Skeletal muscle tissue (tissue), 4 donors: Measurements from ENCODE around the gene MICAL3. TPM values are rescaled to one million over a fixed set of nuclear protein-coding genes. Genes with fewer than 3 reads are reported as not detected.
"Not testable (repeated sequence)": the region's sequence is repeated elsewhere in the genome, so short reads cannot be mapped to it uniquely, and the experiment has no call there.

Source experiments
- H3K27ac ChIP-seq: one replicate; pipeline ENCODE4 v1.7.0; 2013; ENCODE audit warnings: mild to moderate bottlenecking, low read depth, low read length, inconsistent platforms
- H3K27me3 ChIP-seq, 3 donors: one replicate each; pipeline ENCODE4 v1.7.0; 2013; ENCODE audit warnings: low read length in 3 of 3; ENCODE audit not compliant: control insufficient read depth in 3 of 3, insufficient read depth in 3 of 3
- H3K36me3 ChIP-seq, 3 donors: one replicate each; pipeline ENCODE4 v1.7.0; 2013; ENCODE audit warnings: low read length in 3 of 3; ENCODE audit not compliant: control insufficient read depth in 3 of 3, insufficient read depth in 3 of 3
- H3K4me1 ChIP-seq, 3 donors: one replicate each; pipeline ENCODE4 v1.7.0; 2013; ENCODE audit warnings: low read length in 3 of 3, mild to moderate bottlenecking in 3 of 3; ENCODE audit not compliant: control insufficient read depth in 3 of 3, insufficient read depth in 3 of 3
- H3K4me3 ChIP-seq, 3 donors: one replicate each; pipeline ENCODE4 v1.7.0; 2013; ENCODE audit warnings: low read length in 3 of 3
- H3K9ac ChIP-seq, 3 donors: one replicate each; pipeline ENCODE4 v1.7.0; 2013; ENCODE audit warnings: low read length in 3 of 3, mild to moderate bottlenecking in 3 of 3, moderate library complexity in 2 of 3, low read depth in 1 of 3
- H3K9me3 ChIP-seq, 3 donors: one replicate each; pipeline ENCODE4 v1.7.0; 2013; ENCODE audit warnings: low read length in 3 of 3; ENCODE audit not compliant: control insufficient read depth in 3 of 3
- total RNA-seq: library from RNA; depleted of rRNA; stranded (reverse); fragments of >200 nt; gene quantifications from one replicate; pipeline ENCODE4 v1.2.3, GENCODE V29; 2014
- donor health status: Osteomylitis.

The MICAL3 gene
- total RNA-seq, 1 donor from 2014 or later, result 20.9 TPM

DNA sequence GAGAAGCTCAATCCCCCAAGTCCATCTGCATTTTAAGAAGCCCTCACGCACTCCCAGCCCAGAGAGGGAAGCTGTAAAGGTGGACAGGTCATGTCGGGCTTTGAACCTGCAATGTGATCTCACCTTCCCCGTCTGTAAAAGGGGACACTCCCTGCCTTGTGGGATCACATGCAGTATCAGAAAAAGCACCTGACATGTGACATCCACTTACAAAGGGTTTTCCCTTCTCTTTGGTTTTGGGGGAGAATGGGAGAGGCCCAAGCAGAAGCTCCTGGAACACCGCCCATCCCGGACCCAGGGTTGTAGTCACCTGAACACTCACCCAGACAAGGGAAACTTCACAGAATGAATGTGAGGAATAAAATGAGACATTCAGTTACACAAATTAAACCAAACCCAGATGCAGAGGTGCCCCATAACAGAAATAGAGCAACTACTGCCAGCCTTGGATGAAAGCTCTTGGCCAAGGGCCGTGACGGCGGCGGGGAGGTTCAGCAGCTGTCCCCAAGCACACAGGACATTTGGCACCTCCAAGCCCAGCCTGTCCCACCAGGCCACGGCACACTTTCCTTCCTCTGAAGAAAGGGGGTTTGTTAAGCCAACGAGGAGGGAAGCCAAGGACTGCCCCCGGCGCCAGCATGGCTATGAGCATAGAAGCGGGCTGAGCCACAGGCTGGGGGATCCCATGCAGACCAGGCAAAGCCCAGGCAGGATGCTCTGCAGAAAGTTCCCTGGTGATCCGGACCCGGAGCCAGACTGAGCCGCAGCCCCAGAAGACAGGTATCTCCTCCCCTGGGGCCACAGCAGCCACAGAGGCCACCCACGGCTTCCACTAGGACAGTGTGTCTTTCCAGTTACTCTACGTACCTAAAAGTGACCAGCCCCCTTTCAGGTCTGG, 253.9 kb downstream of the MICAL3 start:
- no peak overlapping the region for H3K4me3 ChIP-seq
- H3K9me3 ChIP-seq, result no peaks in the 10 kb centered on the region
- H3K4me1 ChIP-seq, result peaks cover 14 to 38% (median 31%) of the 10 kb centered on the region in 3 donors
- H3K9ac ChIP-seq, result no peak overlapping the region
- H3K27me3 ChIP-seq, result peaks cover 0 to 8% (median 0%) of the 10 kb centered on the region in 3 donors
- H3K36me3 ChIP-seq, result no peaks in the 10 kb centered on the region
- no peak overlapping the region for H3K27ac ChIP-seq

DNA sequence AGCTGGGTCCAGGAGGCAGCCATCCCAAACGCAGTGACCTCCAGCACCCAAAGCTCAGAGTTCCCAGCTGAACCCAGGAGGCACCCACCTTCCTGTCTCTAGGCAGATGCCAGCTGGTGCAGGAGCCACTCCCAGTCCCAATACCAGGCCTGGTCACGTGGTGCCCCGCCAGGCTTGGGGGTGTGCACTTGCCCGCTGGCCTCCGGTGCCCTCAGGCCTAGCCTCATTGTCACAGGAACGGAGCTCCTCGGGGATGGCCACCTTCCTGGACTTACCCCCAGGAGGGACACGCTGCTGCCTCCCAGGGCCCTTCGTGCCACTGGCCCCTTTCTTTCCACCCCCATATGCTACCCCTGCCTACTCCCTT, 254.7 kb downstream of the MICAL3 start:
- H3K36me3 ChIP-seq, result no peaks in the 10 kb centered on the region
- no peak overlapping the region for H3K27ac ChIP-seq
- peaks cover 0 to 8% (median 0%) of the 10 kb centered on the region in 3 donors for H3K27me3 ChIP-seq
- H3K4me1 ChIP-seq, result peaks cover 14 to 38% (median 31%) of the 10 kb centered on the region in 3 donors
- H3K9ac ChIP-seq, result peak overlapping the region in 1 of 3 donors; percentile 40
- no peak overlapping the region for H3K4me3 ChIP-seq
- no peaks in the 10 kb centered on the region for H3K9me3 ChIP-seq

DNA sequence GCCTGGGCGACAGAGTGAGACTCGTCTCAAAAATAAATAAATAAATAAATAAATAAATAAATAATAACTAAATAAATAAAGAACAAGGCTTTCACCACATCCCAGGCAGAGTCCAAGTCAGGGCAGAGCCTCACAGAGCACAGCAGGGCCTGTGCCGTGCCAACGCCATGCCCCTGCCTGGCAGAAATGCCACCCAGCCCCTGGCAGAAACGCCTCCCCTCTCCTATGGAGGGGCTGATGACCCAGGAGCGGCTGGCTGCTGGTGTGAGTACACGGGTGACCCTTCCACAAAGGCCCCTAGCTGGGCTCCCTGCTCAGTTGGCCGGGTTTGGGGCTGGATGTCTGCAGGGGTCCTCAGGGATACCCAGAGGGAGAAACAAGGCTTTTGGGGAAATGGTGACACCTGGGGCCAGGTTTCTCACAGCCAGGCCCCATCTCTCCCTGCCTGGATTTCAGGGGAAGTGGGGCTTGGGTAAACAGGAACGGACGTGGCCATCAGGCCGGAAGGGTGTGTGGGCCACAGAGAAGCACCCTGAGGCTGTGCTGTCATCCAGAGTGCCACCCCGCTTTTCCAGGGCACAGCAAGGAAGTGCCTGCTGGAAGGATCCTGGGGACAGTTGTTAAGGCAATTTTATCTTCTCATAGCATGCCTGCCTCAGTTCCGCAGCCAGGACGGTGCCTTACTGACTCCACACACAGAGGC, 255.2 kb downstream of the MICAL3 start:
- peaks cover 14 to 38% (median 31%) of the 10 kb centered on the region in 3 donors for H3K4me1 ChIP-seq

DNA sequence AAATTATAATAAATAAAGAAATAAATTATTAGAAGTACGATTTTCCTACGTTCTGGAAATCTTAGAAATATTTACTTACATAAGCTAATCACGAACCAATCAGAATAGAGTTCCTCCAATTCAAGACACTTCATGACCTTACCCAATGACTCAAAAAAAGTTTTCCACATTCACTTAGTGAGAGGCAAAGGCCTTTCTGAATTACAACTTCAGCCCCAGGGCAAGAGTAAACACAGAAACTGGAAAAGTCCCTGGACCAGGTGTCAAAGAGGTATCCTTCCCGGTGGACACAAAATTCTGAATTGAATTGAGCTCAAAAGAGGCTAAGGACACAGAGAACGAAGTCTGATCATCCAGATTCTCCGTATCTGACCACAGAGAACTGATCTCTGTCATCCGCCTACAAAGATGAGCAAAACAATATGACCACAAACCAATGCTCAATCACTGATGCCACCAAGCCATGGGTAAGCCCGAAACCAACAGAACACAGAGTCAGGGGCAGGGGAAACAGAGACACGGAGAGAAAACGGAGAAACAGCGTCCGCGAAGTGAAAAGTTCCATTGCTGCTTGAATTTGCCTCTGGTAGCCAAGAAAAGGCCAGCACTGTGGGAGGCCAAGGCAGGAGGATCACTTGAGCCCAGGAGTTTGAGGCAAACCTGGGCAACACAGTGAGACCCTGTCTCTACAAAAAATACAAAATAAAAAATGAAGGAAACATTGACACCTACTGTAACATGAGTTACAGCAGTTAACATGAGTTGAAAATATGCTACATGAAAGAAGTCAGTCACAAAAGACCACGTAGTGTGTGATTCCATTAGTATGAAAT, 256.9 kb downstream of the MICAL3 start:
- peaks cover 0 to 3% (median 0%) of the 10 kb centered on the region in 3 donors for H3K27me3 ChIP-seq
- H3K27ac ChIP-seq, result no peak overlapping the region
- H3K36me3 ChIP-seq, result no peaks in the 10 kb centered on the region
- H3K4me3 ChIP-seq, result no peak overlapping the region
- peaks cover 7 to 26% (median 19%) of the 10 kb centered on the region in 3 donors for H3K4me1 ChIP-seq
- H3K9ac ChIP-seq, result no peak overlapping the region
- H3K9me3 ChIP-seq, result no peaks in the 10 kb centered on the region

More for the DNA sequence above, 255.2 kb downstream of the MICAL3 start:
- Histone ChIP-seq H3K9ac (peak overlapping the region in 2 of 3 donors; percentile 16 to 40), H3K27me3 (peaks cover 0 to 8% (median 0%) of the 10 kb centered on the region in 3 donors), H3K9me3 (no peaks in the 10 kb centered on the region), H3K4me3 (no peak overlapping the region), H3K27ac (no peak overlapping the region), H3K36me3 (no peaks in the 10 kb centered on the region)

DNA sequence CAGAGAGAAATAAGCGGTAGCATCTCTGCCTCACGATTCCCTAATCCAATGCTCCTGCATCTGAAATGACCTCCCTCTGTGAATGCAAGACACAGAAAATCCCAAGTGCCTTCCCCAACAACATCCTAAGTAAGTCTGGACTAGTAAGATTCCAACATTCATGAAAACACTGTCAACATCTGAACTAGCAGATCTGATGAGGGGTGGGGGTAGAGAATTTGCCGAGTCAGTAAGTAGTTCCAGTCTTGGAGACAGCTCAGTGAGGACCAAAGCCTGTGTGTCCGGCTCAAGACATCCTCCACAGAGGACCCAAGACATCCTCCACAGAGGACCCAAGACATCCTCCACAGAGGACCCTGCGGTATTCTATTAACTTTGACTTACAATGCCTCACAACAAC, 259.5 kb downstream of the MICAL3 start:
- not testable (repeated sequence) for H3K9ac ChIP-seq, H3K4me3 ChIP-seq, H3K36me3 ChIP-seq, H3K9me3 ChIP-seq, H3K4me1 ChIP-seq, H3K27me3 ChIP-seq, H3K27ac ChIP-seq

DNA sequence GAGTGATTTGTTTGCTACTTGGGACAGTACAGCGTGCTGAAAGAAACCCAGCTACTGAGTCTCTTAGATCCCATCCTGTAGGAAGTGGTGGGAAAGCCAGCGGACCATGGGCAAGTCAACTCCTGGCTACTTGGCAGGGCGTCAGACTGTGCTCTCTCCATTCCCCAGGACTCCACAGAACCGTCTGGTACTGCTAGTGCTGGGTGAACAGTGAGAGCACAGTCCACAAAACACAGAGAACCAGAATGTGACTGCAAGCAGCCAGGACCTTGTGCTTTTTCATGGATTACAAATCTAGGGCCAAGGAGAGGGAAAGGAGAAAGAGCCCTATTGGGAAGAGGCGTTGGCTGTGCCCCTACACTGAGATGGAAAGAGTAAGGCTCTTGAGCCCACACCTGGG, 260.3 kb downstream of the MICAL3 start:
- Histone ChIP-seq H3K27me3 (no peaks in the 10 kb centered on the region), H3K9me3 (no peaks in the 10 kb centered on the region), H3K36me3 (no peaks in the 10 kb centered on the region), H3K4me3 (no peak overlapping the region), H3K9ac (no peak overlapping the region), H3K27ac (no peak overlapping the region), H3K4me1 (no peaks in the 10 kb centered on the region)

DNA sequence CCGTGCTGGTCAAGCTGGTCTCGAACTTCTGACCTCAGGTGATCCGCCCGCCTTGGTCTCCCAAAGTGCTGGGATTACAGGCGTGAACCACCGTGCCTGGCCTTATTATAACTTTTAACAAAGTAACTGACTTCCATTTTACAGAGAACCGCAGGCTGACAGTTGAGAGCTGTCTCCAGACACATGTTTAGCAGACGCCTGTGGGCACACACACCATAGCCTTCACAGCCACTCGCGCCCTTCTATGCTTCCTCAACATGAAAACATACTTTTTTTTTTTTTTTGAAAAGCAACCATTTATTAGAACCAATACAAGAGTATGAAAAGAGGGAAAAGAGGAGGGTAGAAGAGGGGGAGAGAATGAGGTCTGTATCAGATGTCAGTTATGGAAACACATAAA, 260.9 kb downstream of the MICAL3 start:
- not testable (repeated sequence) for H3K27ac ChIP-seq, H3K9ac ChIP-seq, H3K36me3 ChIP-seq, H3K9me3 ChIP-seq, H3K27me3 ChIP-seq, H3K4me3 ChIP-seq, H3K4me1 ChIP-seq

DNA sequence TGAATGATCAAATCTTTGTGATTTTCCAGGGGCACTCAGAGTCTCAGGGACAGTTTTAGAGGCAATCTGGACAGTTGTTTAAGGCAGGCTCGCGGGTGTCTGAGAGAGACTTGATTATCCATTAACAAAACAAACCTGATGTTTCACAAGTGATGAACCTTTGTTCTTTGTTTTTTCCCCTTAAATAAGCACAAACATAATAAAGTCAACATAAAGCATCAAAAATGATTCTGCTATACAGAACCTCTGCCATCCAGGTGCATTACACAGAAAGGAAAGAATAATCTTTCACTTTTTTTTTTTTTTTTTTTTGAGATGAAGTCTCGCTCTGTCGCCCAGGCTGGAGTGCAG, 263.2 kb downstream of the MICAL3 start:
- no peak overlapping the region for H3K4me3 ChIP-seq
- no peaks in the 10 kb centered on the region for H3K36me3 ChIP-seq
- no peaks in the 10 kb centered on the region for H3K9me3 ChIP-seq
- no peak overlapping the region for H3K27ac ChIP-seq
- H3K9ac ChIP-seq, result no peak overlapping the region
- H3K4me1 ChIP-seq, result no peaks in the 10 kb centered on the region
- H3K27me3 ChIP-seq, result no peaks in the 10 kb centered on the region

DNA sequence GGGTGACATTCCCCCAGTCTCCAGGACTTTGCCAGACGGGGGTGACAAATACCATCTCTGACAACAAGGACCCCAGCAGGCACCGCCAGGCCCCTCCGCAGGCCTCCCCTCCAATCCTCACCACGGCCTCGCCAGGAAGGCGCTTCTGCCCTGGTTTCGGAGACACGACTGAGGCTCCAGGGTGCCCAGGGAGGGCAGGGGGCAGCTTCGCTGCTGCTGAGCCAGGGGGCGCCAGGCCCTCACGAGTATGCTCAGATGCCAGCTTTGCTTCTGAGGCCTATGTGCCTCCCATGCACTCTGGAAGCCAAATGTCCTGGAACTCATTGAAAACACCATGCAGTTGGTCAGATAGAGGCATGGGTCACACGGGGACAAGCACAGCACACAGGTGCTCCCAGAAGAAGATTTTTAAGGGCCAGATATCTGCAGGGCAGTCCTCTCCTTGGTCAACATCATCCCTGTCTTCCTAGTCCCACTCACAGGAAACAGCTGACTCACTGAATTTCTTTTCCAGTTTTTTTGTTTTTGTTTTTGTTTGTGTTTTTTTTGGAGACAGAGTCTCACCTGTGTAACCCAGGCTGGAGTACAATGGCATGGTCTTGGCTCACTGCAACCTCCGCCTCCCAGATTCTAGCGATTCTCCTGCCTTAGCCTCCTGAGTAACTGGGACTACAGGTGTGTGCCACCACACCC, 270.0 kb downstream of the MICAL3 start:
- H3K27me3 ChIP-seq, result no peaks in the 10 kb centered on the region
- H3K27ac ChIP-seq, result no peak overlapping the region
- no peaks in the 10 kb centered on the region for H3K4me1 ChIP-seq
- H3K36me3 ChIP-seq, result no peaks in the 10 kb centered on the region
- H3K9me3 ChIP-seq, result no peaks in the 10 kb centered on the region
- H3K9ac ChIP-seq, result no peak overlapping the region
- H3K4me3 ChIP-seq, result no peak overlapping the region
